Left forelimb (tissue), 1 donor: Measurements from ENCODE around the gene CUL2.
"Not testable (repeated sequence)": the region's sequence is repeated elsewhere in the genome, so short reads cannot be mapped to it uniquely, and the experiment has no call there.

Experiments
- DNase-seq: peaks from one replicate; pipeline ENCODE4 v3.0.0-alpha.2; 2018; ENCODE audit warnings: low spot score

CUL2 gene

DNA sequence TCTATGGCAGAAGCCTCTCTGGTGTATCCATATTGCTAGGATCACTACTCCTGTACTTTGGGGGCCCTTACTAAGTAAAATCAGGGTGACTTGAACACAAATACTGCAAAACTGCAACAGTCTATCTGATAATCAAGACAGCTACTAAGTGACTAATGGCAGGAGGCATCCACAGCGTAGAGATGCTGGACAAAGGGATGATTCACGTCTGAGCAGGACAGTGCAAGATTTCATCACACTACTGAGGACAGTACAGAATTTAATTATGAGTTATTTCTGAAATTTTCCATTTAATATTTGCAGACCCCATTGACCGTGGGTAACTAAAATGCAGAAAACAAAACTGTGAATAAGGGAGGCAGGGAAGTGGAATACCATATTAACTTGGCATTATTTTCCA lies 10.4 kb downstream of the CUL2 start:
- DNase-seq = no peak

DNA sequence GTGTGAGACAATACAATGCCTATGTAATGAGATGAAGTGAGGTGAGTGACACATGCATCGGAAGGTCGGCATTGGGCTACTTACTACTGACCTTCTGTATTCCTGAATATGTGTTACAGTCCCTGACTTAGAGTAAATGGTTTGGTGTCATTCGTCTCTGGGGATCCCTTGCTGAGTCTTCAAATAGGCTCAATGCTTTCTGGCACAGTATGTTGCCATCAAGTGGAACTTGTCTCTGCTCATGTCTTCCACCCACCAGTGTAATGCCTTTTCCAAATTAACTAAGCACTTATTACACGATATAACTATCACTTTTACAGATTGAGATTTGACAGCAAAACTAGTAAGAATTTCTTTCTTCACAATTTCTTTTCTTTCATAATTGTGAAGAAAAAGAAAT lies 10.9 kb downstream of the CUL2 start:
- DNase-seq = no peak

DNA sequence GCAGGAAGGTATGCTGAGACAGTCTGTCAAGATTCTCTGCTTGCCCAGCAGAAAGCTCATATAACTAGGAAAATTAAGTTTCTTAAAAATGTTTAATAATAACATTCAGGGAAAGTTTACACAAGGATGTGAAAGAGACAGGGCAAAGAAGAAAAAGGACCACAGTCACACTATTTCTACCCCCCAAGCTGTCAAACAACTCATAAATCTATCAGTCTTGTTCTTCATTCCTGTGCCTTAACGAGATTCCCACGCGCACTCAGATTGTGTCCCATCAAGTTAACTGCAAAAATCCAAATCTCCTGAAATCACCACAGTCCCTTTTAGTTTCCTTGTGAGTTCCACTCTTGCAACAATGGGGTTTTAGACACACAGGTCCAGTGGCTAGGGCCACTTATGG lies 14.9 kb downstream of the CUL2 start:
- DNase-seq = no peak

DNA sequence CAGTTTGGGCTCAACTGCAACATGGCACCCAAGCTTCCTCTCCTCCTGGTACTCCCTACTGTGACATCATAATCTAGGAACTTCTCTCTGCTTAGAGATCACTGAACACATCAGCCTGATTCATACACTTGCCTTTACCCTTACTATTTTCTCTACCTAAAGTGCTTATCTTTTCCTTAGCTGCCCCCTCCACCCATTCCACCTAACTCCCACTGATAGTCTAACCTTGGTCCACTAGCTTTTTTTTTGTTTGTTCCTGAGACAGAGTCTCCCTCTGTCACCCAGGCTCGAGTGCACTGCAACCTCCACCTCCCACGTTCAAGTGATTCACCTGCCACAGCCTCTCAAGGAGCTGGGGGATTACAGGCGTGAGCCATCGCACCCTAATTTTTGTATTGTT lies 15.9 kb downstream of the CUL2 start:
- no peak for DNase-seq

DNA sequence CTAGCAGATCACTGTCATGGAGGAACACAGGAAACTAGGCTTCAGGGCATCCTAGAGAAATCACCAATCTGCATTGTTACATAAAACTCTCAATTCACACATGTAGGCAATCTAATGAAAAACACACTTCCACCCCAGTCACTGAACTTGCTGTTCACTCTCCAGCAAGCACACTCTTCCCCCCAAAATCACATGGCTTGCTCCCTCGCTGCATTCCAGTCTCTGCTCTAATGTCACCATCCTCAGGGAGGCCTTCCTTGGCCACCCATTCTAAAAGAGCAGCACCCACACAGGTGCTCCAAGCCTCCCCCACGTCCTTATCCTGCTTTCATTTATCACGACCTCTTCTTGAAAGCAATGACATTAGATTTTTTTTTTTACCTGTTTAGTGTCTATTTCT lies 19.6 kb downstream of the CUL2 start:
- DNase-seq = no peak

DNA sequence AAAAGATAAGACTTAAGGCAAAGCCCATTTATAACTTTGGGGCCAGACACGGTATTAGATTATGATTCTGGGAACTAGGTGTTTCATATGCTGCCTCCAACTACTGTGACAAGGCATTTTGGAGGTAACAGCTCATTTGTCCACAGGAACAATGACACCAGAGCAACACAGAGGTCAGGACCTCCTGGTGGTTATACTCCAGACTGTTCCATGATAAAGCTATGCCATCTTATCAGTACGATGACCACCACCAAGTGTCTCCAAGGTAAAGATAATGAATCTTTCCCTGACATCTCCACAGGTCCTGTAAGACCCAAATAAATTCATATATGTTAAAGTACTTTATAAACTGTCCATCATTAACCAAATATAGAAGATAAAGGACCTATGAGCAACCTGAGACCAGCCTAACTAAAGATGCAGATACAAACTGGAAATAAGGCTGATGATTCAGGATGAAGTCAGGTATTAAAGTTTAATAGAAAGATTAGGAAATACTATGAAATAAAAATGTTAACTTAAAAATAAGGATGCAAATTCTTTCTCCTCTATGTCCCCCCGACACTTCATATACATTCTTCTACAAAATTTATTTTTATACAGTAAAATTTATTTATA lies 26.2 kb downstream of the CUL2 start:
- DNase-seq = no peak

DNA sequence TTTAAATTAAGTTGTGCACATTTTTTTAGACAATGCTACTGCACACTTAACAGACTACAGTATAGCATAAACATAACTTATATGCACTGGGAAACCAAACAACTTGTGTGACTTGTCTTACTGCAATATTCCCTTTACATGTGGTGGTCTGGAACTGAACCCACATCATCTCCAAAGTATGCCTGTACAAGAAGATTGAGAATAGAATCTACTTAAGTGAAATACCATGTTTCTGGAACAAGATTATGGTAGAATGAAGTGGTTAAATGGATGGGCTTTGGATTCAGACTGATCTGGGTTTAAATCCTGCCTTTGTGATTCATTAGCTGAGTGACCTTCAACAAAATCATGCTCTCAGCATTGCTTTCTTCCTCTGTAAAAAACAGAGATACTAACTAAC lies 30.7 kb downstream of the CUL2 start:
- DNase-seq = no peak

DNA sequence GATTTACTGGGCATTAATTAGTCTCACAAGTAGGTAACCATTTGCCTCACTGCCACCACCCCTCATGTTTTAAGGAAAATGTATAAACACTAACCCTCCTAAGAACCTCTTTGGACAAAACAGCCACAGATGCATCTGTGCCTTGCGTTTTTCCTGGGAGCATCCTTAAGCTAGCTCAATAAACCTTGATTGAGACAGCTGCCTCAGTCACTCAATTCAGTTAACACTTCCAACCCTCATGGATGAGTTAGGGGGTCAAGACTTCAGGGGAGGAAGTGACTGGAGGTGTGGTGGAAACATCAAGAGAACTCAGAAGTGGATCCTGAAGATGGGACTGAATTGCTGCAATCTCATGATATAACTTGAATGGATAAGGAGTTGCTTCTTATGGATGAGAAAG lies 31.5 kb downstream of the CUL2 start:
- no peak for DNase-seq

DNA sequence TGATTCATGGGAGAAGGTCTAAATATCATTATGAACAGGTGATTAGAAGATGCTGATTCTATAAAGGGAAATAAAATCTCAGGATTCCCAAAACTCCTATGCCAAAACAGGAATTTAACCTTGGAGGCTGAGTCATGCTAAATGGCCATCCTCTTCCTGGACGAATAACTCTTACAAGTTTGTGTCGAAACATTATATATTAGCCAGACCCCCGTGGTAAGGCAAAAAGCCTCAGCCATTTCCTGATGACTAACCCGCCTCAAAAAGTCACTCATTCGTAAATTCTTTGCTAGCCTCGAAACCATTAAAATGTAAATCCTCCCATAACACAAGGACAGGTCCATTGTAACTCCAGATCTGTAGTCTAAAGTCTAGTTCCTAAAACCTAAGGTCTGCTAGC lies 32.0 kb downstream of the CUL2 start:
- DNase-seq = no peak

DNA sequence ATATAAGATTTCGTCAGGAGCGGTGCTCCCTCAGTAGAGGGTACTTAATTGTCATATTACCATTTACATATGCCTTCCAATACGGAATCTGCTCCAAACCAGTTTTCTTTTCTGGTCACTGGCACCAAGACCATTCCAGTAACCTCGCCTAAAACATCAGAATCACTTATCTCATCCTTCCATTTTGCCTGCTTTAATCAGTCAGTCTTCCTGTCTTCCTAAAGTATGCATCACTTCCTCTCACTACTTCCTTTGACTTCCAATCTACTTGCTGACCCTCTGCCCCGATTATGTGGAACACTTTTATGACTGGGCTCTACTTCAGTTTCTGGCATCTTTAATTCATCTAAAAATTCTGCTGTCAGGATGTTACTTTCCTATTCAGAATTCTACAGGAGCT lies 33.5 kb downstream of the CUL2 start:
- no peak for DNase-seq

DNA sequence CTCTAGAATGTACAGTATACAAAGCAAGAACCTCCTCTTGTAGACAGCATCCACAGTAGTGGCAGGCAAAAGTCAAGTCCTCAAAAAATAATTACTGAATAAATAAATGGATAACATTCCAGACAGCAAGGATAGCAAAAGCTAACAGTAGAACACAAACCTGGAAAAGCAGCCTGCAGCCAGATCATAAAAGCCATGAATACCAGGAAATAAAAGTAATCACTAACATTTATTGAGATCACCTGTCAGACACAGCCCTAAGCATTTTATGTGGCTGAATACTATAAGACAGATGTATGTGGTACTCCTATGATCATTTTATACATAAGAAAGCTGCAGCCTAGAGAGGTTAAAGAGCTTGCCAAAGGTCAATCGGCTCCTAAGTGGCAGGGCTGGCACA lies 34.0 kb downstream of the CUL2 start:
- no peak for DNase-seq

DNA sequence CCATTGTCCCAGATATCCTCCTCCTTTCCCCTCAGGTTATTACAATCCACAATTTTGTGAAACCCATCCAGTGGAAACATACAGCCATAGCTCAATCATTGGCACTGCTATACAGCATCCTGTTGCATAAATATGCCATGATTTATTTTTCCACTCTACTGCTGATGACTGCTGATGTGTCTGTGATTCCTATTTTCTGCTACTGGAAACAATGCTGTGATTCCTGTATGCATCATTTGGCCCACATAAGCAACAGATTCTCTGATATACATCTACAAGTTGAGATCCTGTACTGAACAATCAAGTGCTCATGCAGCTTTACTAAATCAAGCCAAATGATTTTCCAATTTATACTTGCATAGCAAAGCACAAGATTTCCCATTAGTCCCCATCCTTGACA lies 39.6 kb downstream of the CUL2 start:
- no peak for DNase-seq

DNA sequence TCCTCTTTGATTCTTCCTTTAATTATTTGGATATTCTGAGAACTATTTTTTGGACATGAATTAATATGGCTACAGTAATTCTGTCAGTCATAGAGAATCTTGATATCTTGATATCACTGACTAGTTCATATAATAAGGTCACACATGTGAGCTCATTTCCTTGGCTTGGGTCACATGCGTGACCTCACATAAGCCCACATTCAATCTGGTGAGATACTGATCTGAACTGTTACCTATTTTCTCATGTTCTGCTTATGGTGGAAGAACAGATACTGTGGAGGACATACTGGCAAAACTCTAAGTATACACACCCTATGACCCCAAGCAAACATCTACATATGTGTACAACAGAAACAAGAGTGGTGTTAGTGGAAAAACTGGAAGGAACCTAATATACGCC lies 44.1 kb downstream of the CUL2 start:
- no peak for DNase-seq

DNA sequence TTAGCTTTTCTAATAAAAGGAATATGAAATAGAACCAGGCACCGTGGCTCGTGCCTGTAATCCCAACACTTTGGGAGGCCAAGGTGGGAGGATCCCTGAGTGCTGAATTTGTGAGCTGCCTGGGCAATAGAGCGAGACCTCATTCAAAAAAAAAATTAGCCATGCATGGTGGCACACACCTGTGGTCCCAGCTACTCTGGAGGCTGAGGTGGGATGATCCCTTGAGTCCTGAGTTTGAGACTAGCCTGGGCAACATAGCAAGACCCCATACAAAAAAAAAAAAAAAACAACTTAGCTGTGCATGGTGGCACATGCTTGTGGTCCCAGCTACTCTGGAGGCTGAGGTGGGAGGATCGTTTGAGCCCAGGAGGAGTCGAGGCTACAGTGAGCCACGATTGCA lies 44.9 kb downstream of the CUL2 start:
- DNase-seq = not testable (repeated sequence)

DNA sequence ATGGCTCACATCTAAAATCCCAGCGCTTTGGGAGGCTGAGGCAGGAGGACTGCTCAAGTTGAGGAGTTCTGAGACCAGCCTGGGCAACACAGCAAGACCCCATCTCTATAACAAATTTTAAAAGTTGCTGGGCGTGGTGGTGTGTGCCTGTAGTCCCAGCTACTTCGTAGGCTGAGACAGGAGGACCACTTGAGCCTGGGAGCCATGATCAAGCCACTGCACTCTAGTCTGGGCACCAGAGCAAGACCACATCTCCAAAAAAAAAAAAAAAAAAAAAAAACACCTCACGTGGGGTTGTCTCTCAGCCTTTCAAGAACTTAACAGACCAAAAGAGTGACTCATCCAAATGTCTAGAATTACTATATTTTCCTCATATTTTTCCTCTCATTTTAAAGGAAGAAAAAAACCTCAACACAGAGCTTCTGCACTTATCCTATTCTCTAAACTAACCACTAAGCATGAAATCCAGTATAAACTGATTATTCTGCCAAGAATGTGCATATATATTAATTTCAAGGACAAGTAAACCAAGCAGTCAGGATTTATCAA lies 46.3 kb downstream of the CUL2 start:
- no peak for DNase-seq

DNA sequence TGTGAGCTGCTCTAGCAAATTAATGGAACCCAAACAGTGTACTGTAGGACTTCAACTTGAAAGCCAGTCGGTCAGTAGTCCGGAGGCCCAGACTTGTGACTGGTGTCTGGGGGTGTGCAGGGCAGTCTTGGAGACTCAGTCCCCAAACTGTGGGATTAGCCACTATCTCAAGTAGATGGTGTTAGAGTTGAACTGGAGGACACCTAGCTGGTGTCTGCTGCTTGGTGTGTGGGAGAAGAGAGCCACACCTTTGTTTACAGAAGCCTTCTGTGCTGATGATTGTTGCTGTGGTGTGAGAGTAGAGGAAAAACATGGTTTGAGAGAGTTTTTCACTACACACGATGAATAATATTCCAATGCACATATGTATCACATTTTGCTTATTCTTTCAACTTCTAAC lies 47.4 kb downstream of the CUL2 start:
- DNase-seq = no peak

DNA sequence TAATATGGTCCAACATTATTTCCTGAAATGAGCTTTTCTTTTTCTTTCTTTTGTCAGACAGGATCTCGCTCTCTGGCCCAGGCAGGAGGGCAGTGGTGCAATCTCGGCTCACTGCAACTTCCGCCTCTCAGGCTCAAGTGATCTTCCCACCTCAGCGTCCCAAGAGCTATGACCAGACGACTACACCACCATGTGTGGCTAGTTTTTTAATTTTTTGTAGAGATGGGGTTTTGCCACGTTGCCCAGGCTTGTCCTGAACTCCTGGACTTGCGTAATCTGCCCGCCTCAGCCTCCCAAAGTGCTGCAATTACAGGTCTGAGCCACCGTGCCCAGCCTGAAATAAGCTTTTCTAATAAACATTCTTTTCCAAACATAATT lies 48.6 kb downstream of the CUL2 start:
- DNase-seq = no peak

DNA sequence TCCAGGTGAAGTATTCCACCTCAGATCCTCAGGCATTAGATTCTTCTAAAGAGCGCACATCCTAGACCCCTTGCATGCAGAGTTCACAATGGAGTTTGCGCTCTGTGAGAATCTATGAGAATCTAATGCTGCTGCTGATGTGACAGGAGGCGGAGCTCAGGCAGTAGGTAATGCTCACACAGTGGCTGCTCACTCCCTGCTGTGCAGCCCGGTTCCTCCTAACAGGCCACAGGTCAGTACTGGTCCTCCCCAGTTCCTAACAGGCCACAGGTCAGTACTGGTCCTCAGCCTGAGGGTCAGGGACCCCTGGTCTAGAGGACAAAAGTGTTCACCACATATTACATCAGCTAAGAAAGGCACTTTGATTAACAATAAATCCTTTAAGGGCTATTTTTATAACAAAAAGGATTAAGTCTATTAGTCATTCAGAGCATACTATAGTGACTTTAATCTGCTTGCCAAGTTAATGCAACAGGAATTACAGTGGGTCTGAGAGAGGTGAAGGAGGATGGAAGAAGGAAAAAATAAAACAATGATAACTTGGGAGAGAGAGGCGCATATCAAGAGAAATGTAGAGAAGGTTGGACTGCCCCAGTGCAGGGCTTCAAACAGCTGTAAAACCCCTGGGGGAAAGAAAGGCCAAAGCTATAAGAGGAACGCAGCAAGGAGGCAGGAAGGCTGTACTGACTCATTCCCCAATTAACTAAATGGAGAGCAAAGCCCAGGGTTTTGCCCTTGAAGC lies 49.2 kb downstream of the CUL2 start:
- DNase-seq = no peak

DNA sequence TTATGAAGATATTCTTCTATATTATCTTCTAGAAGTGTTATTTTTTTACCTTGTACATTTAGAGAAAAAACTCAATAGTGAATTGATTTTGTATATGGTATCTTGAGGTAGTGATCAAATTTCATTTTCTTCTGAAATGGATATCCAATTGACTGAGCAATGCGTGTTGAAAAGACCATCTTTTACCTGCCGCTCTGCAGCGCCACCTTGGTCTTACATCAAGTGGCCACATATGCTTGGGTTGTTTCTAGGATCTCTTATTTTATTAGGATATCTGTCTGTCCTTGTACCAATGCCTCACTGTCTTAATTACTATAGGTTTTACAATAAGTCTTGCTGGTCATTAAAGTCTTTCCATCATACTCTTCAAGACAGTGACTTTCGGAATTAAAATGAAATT lies 53.0 kb downstream of the CUL2 start:
- no peak for DNase-seq

DNA sequence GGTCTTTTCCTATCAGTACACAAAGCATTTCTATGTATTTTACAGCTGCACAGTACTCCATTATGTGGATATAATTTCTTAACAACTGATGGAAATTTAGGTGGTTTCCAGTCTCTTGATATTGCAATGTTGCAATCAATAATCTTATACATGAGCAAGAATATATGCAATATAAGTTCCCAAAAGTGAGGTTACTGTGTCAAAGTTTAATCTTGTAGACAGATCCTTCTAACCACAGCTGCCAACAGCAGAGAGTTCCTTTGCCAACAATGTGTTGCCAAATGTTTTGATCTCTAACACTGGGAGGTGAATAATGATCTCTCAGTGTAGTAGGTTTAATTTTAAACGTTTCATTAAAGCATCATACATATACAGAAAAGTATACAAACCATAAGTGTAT lies 54.5 kb downstream of the CUL2 start:
- DNase-seq = no peak

DNA sequence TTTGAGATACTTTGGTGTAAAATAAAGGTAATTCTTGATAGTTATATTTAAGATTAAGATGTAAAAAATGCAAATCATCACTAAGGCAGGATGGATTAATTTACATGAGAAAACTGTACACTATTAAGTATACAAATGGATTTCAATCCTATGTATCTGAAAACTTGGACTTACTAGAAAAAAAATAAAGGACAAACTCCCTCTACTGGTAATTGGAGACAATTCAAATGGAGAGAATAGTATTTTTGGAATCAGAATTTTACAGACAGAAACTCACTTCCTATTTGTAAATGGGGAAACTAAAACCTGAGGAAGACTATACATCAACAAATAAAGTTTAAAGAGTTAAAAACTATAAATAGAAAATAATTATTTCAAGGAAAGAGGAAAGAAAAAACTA lies 62.6 kb downstream of the CUL2 start:
- no peak for DNase-seq

DNA sequence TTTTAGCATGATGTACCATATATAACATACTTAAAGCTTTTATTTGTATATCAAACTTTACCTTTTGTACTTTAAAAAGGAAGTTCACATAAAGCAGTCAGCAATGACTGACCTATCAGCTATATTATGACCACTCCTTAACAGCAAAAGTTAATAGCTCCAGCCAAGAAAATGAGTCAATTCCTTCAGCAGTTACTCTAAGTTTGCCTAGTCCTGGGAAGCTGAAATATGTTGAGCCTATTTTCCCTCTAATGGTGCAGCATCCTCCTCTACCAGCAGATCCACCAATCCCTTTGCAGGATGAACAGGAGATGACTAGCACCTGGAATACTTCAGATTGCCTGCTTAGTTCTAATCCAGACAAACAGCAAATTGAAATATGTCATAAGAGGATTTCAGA lies 64.2 kb downstream of the CUL2 start:
- no peak for DNase-seq

DNA sequence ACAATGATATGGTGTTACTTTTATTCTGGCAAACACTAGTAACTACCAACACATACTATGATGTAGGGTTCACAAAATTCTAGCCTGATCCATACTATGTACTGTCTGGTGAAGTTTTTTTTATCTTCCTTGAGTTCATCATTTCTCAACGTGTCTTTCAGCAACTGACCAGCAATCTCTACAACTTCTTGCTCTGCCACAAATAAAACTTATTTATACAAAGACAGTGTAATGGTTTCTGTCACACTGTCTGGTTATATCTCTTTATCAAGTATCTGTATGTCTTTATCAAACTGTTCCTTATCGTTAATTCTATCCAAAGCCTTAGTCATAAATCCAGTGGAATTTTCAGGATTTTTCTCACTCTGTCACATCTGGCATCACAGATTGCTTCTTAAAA lies 69.7 kb downstream of the CUL2 start:
- DNase-seq = no peak
